DOHH2 (cell line): ENCODE data around the gene POLR1D.

Experiments
- H3F3A ChIP-seq: fragments of 200-600 bp; sonication (generic), shearing (Covaris generic); 2 replicates; pipeline ENCODE4 v1.6.0; 2016; ENCODE audit warnings: antibody characterized with exemption, mild to moderate bottlenecking; ENCODE audit not compliant: control insufficient read depth, insufficient read depth
- H3K27ac ChIP-seq: fragments of 200-600 bp; sonication (generic); 2 replicates; pipeline ENCODE4 v1.5.1; 2014; ENCODE audit warnings: low read depth, mild to moderate bottlenecking, low read length, moderate library complexity
- H3K27me3 ChIP-seq: fragments of 200-600 bp; sonication (generic); 2 replicates; pipeline ENCODE4 v1.6.1; 2014; ENCODE audit warnings: mild to moderate bottlenecking, low read length, mixed read lengths; ENCODE audit not compliant: control insufficient read depth
- H3K36me3 ChIP-seq: fragments of 200-600 bp; sonication (generic); 2 replicates; pipeline ENCODE4 v1.6.1; 2014; ENCODE audit warnings: mild to moderate bottlenecking, low read length, moderate library complexity, mixed read lengths; ENCODE audit not compliant: control insufficient read depth
- H3K4me1 ChIP-seq: fragments of 200-600 bp; sonication (generic); 2 replicates; pipeline ENCODE4 v1.6.1; 2014; ENCODE audit warnings: mild to moderate bottlenecking, low read length, mixed read lengths; ENCODE audit not compliant: control insufficient read depth
- H3K4me2 ChIP-seq: fragments of 200-600 bp; sonication (generic); 2 replicates; pipeline ENCODE4 v1.6.0; 2014; ENCODE audit warnings: mild to moderate bottlenecking, low read length, moderate library complexity
- H3K4me3 ChIP-seq: fragments of 200-600 bp; sonication (generic); 2 replicates; pipeline ENCODE4 v1.5.1; 2014; ENCODE audit warnings: mild to moderate bottlenecking, low read length, mixed read lengths
- H3K79me2 ChIP-seq: fragments of 200-600 bp; sonication (generic); 2 replicates; pipeline ENCODE4 v1.6.1; 2014; ENCODE audit warnings: mild to moderate bottlenecking, low read length, mixed read lengths; ENCODE audit not compliant: control insufficient read depth
- H3K9me2 ChIP-seq: fragments of 200-600 bp; sonication (generic); replicated peaks from 2 replicates; pipeline ENCODE4 v1.6.1; 2014; ENCODE audit warnings: mild to moderate bottlenecking, low read length, mixed read lengths; ENCODE audit not compliant: control insufficient read depth
- H3K9me3 ChIP-seq: fragments of 200-600 bp; sonication (generic); 2 replicates; pipeline ENCODE4 v1.6.1; 2014; ENCODE audit warnings: antibody characterized with exemption, low read length, mixed read lengths; ENCODE audit not compliant: control insufficient read depth, insufficient read depth
- H4K20me1 ChIP-seq: fragments of 200-600 bp; sonication (generic); 2 replicates; pipeline ENCODE4 v1.6.0; 2014; ENCODE audit warnings: low read depth, mild to moderate bottlenecking, antibody characterized with exemption, low read length, moderate library complexity; ENCODE audit not compliant: control insufficient read depth, insufficient read depth
- CTCF ChIP-seq: fragments of 200-600 bp; sonication (generic); IDR thresholded peaks from one replicate; pipeline ENCODE4 v1.5.1; 2014; ENCODE audit warnings: antibody characterized with exemption, mild to moderate bottlenecking, low read depth, low read length; ENCODE audit not compliant: poor library complexity, severe bottlenecking
- EZH2phosphoT487 ChIP-seq: fragments of 200-600 bp; sonication (generic); IDR thresholded peaks from 2 replicates; pipeline ENCODE4 v1.6.1; 2017; ENCODE audit warnings: borderline replicate concordance, mild to moderate bottlenecking, antibody characterized with exemption, low read length, moderate library complexity, mixed read lengths

POLR1D gene

GRCh38 chr13:27658546-27658945 is 36.9 kb downstream of the POLR1D start:
- H3K27ac ChIP-seq, result no peak overlapping the region

GRCh38 chr13:27659145-27659865 is 37.6 kb downstream of the POLR1D start:
- no peaks in the 10 kb centered on the region for H3F3A ChIP-seq
- H4K20me1 ChIP-seq, result no peaks in the 10 kb centered on the region
- peaks cover 23% of the 10 kb centered on the region for H3K79me2 ChIP-seq
- H3K36me3 ChIP-seq, result peaks cover 19% of the 10 kb centered on the region
- H3K9me3 ChIP-seq, result no peaks in the 10 kb centered on the region
- H3K27ac ChIP-seq, result no peak overlapping the region
- H3K4me2 ChIP-seq, result no peak overlapping the region
- H3K9me2 ChIP-seq, result no peaks in the 10 kb centered on the region
- H3K4me3 ChIP-seq, result no peak overlapping the region
- no peaks in the 10 kb centered on the region for H3K4me1 ChIP-seq
- TF ChIP-seq EZH2phosphoT487, result no peak
- H3K27me3 ChIP-seq, result no peaks in the 10 kb centered on the region

More at GRCh38 chr13:27658546-27658945, 36.9 kb downstream of the POLR1D start:
- Histone ChIP-seq H3K9me3 (no peaks in the 10 kb centered on the region), H4K20me1 (no peaks in the 10 kb centered on the region), H3K9me2 (no peaks in the 10 kb centered on the region), H3K79me2 (peaks cover 26% of the 10 kb centered on the region), H3K4me1 (no peaks in the 10 kb centered on the region), H3F3A (no peaks in the 10 kb centered on the region), H3K36me3 (peaks cover 24% of the 10 kb centered on the region), H3K4me3 (no peak overlapping the region), H3K4me2 (no peak overlapping the region), H3K27me3 (no peaks in the 10 kb centered on the region)
- no peak for TF ChIP-seq CTCF

- no peaks in the 10 kb centered on the region for H3K9me2 ChIP-seq
- no peak overlapping the region for H3K4me3 ChIP-seq
- H3K36me3 ChIP-seq, result peaks cover 18% of the 10 kb centered on the region
- H3K27ac ChIP-seq, result no peak overlapping the region
- TF ChIP-seq CTCF (no peak), EZH2phosphoT487 (no peak)
- H3K27me3 ChIP-seq, result no peaks in the 10 kb centered on the region
- H3F3A ChIP-seq, result no peaks in the 10 kb centered on the region
- H4K20me1 ChIP-seq, result no peaks in the 10 kb centered on the region
- H3K4me2 ChIP-seq, result no peak overlapping the region
- no peaks in the 10 kb centered on the region for H3K9me3 ChIP-seq
- H3K4me1 ChIP-seq, result no peaks in the 10 kb centered on the region
- H3K79me2 ChIP-seq, result peaks cover 16% of the 10 kb centered on the region
These were observed 38.8 kb downstream of the POLR1D start for GRCh38 chr13:27660511-27660910.

- Histone ChIP-seq H4K20me1 (no peaks in the 10 kb centered on the region), H3K4me3 (no peak overlapping the region), H3K27me3 (no peaks in the 10 kb centered on the region), H3K9me2 (no peaks in the 10 kb centered on the region), H3K4me2 (no peak overlapping the region), H3K27ac (no peak overlapping the region), H3K79me2 (peaks cover 16% of the 10 kb centered on the region), H3K36me3 (peaks cover 23% of the 10 kb centered on the region), H3F3A (no peaks in the 10 kb centered on the region), H3K4me1 (no peaks in the 10 kb centered on the region), H3K9me3 (no peaks in the 10 kb centered on the region)
- TF ChIP-seq CTCF (no peak), EZH2phosphoT487 (no peak)
These were observed 39.3 kb downstream of the POLR1D start for GRCh38 chr13:27661017-27661416.
